DMS 273 treated with DMSO at 0.1 percent for 48 hours (cell line): Measurements from ENCODE around the gene FAM227B.
"Not testable (repeated sequence)": the region's sequence is repeated elsewhere in the genome, so short reads cannot be mapped to it uniquely, and the experiment has no call there.

Experiments
- DNase-seq: peaks from one replicate; lab custom pipeline; 2025; lab: John Stamatoyannopoulos, UW

Gene FAM227B

GRCh38 chr15:49492830-49493229 lies 127.8 kb downstream of the FAM227B start:
- no peak for DNase-seq

GRCh38 chr15:49492151-49492550 lies 128.5 kb downstream of the FAM227B start:
- DNase-seq = no peak

GRCh38 chr15:49490966-49491365 lies 129.7 kb downstream of the FAM227B start:
- no peak for DNase-seq

- DNase-seq = not testable (repeated sequence)
Measured at GRCh38 chr15:49485401-49485800, 135.2 kb downstream of the FAM227B start.

GRCh38 chr15:49478982-49479381 lies 141.6 kb downstream of the FAM227B start:
- not testable (repeated sequence) for DNase-seq

- not testable (repeated sequence) for DNase-seq
Measured at GRCh38 chr15:49478021-49478420, 142.6 kb downstream of the FAM227B start.

- no peak for DNase-seq
Measured at GRCh38 chr15:49473031-49473430, 147.6 kb downstream of the FAM227B start.

- DNase-seq = no peak
Measured at GRCh38 chr15:49472338-49472737, 148.3 kb downstream of the FAM227B start.

- DNase-seq = no peak
Measured at GRCh38 chr15:49471733-49472132, 148.9 kb downstream of the FAM227B start.

- DNase-seq = not testable (repeated sequence)
Measured at GRCh38 chr15:49471248-49471647, 149.4 kb downstream of the FAM227B start.

GRCh38 chr15:49468481-49468839 lies 152.2 kb downstream of the FAM227B start:
- DNase-seq = no peak

- DNase-seq = no peak
Measured at GRCh38 chr15:49467746-49468480, 152.7 kb downstream of the FAM227B start.

GRCh38 chr15:49466119-49466518 lies 154.5 kb downstream of the FAM227B start:
- no peak for DNase-seq

- no peak for DNase-seq
Measured at GRCh38 chr15:49464522-49464921, 156.1 kb downstream of the FAM227B start.

GRCh38 chr15:49462232-49462844 lies 158.3 kb downstream of the FAM227B start:
- DNase-seq = no peak

GRCh38 chr15:49460411-49460941 lies 160.1 kb downstream of the FAM227B start:
- DNase-seq = no peak

- DNase-seq = no peak
Measured at GRCh38 chr15:49458145-49458544, 162.5 kb downstream of the FAM227B start.

GRCh38 chr15:49456166-49456565 lies 164.5 kb downstream of the FAM227B start:
- no peak for DNase-seq

GRCh38 chr15:49452595-49452994 lies 168.0 kb downstream of the FAM227B start:
- no peak for DNase-seq

- no peak for DNase-seq
Measured at GRCh38 chr15:49441816-49442215, 178.8 kb downstream of the FAM227B start.

- no peak for DNase-seq
Measured at GRCh38 chr15:49441356-49441755, 179.3 kb downstream of the FAM227B start.

- no peak for DNase-seq
Measured at GRCh38 chr15:49439678-49440395, 180.8 kb downstream of the FAM227B start.
